Astrocyte (in vitro differentiated cells and primary cell): ENCODE measurements around the gene TRIP13.

Experiments
- CTCF ChIP-seq: IDR thresholded peaks from 2 replicates; pipeline ENCODE4 v1.5.1; 2011; ENCODE audit warnings: low read depth, mild to moderate bottlenecking, inconsistent platforms, low read length, moderate library complexity; ENCODE audit not compliant: insufficient read depth
- EZH2 ChIP-seq: IDR thresholded peaks from 2 replicates; pipeline ENCODE4 v1.6.1; 2012; ENCODE audit warnings: mild to moderate bottlenecking, low read length, inconsistent platforms; ENCODE audit not compliant: insufficient read depth

DNA sequence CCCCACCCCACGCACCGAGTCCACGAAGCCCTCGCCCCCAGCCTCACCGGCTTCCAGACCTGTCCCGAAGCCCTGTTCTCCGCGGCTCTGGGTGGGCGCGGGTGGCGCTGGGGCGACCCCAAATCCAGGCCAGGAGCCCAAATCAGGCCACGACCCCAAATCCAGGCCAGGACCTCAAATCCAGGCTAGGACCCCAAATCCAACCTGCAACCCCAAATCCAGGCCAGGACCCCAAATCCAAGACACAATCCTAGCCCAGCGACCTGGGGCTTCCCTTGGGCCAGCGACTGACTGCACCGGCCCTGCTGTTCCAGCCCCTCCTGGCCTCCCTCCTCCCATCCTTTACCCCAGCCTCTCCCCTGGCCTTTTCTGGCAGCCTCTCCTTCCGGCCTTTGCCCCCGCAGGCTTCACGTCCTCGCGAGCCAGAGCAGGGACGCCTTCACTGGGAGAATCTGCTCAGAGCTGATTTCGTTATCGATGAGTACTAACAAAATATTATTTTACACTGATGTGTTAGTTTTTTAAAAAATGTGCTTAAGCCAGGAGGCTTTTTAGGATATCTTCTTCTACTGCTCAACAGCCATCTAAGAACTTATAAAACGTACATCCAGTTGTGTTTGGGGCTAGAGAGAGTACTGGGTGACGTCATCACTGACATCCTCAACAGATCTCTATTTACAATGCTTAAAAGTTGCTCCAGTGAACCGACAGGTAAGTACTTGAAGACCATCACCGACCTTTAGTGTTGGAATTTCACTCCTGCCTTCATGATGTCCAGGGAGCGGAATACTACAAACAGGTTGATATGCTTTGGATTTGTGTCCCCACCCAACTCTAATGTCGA is 34.7 kb downstream of the TRIP13 start:
- TF ChIP-seq CTCF (no peak), EZH2 (no peak)
